ENCODE measurements around the gene ZNF491. TPM values are rescaled to one million over a fixed set of nuclear protein-coding genes. Genes with fewer than 3 reads are reported as not detected.

The ZNF491 gene
- total RNA-seq, 1 donor from 2014 or later = not detected

DNA sequence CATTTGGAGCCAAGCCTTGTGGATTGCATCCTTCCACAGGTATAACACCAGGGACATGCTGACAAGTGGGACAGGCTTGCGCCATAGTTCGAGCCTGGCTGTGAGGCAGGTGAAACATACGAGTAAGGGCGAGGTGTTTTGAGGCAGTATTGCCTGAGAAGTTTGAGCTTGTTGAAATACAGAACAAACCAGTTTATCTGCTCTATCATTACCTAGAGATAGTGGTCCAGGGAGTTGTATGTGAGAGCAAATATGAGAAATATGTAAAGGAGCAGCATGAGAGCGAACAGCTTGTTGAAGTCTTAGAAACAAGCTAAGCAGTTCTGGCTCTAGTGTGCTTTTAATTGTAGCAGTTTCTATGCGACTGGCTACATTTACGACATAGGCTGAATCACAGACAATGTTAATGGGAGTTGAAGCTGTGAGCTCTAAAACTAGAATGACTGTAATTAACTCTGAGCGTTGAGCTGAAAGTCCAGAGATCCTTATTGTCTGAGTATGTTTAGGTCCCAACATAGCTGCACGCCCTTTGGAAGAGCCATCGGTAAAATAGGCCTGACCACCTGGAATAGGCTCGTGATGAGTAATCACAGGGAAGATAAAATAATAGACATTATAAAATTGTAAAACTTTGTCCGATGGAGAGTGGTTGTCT lies 58.4 kb downstream of the ZNF491 start:
- Mint-ChIP-seq H3K4me3 (ENCODE audit: unreplicated experiment) (no peak overlapping the region), H3K27ac (ENCODE audit: unreplicated experiment) (no peak overlapping the region), H3K27me3 (ENCODE audit: unreplicated experiment) (peaks cover 3% of the 10 kb centered on the region), H3K9me3 (ENCODE audit: unreplicated experiment) (peaks cover 35% of the 10 kb centered on the region), H3K4me1 (ENCODE audit: unreplicated experiment) (no peaks in the 10 kb centered on the region), H3K36me3 (ENCODE audit: low read depth, unreplicated experiment) (peaks cover 9% of the 10 kb centered on the region)
- no peak for DNase-seq (ENCODE audit: low spot score)
- TF ChIP-seq, protein P1, sequence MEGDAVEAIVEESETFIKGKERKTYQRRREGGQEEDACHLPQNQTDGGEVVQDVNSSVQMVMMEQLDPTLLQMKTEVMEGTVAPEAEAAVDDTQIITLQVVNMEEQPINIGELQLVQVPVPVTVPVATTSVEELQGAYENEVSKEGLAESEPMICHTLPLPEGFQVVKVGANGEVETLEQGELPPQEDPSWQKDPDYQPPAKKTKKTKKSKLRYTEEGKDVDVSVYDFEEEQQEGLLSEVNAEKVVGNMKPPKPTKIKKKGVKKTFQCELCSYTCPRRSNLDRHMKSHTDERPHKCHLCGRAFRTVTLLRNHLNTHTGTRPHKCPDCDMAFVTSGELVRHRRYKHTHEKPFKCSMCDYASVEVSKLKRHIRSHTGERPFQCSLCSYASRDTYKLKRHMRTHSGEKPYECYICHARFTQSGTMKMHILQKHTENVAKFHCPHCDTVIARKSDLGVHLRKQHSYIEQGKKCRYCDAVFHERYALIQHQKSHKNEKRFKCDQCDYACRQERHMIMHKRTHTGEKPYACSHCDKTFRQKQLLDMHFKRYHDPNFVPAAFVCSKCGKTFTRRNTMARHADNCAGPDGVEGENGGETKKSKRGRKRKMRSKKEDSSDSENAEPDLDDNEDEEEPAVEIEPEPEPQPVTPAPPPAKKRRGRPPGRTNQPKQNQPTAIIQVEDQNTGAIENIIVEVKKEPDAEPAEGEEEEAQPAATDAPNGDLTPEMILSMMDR (IDR thresholded peaks at IDR 0.05; ENCODE audit: unreplicated experiment) = no peak

Other genes with a start within 250 kb of the ZNF491 start
- gene ELOF1, start 239.3 kb upstream of the ZNF491 start, total RNA-seq (ENCODE audit: unreplicated experiment) = 44.0 TPM
- gene ACP5, start 220.9 kb upstream of the ZNF491 start, total RNA-seq (ENCODE audit: unreplicated experiment) = 0.95 TPM
- 21.9 TPM for gene ZNF627, start 201.0 kb upstream of the ZNF491 start, total RNA-seq (ENCODE audit: unreplicated experiment)
- gene ZNF823, start 59.6 kb upstream of the ZNF491 start, total RNA-seq (ENCODE audit: unreplicated experiment) = 6.7 TPM
- gene ZNF441, start 31.5 kb upstream of the ZNF491 start, total RNA-seq (ENCODE audit: unreplicated experiment) = 0.05 TPM
- gene ZNF440, start 15.8 kb downstream of the ZNF491 start, total RNA-seq (ENCODE audit: unreplicated experiment) = 0.44 TPM
- 0.18 TPM for gene ZNF439, start 50.2 kb downstream of the ZNF491 start, total RNA-seq (ENCODE audit: unreplicated experiment)
- not detected for gene ZNF69, start 89.3 kb downstream of the ZNF491 start, total RNA-seq (ENCODE audit: unreplicated experiment)
- gene ZNF700, start 126.6 kb downstream of the ZNF491 start, total RNA-seq (ENCODE audit: unreplicated experiment) = 0.18 TPM
- gene ZNF763, start 166.5 kb downstream of the ZNF491 start, total RNA-seq (ENCODE audit: unreplicated experiment) = not detected
- gene ZNF433, start 237.2 kb downstream of the ZNF491 start, total RNA-seq (ENCODE audit: unreplicated experiment) = 0.21 TPM